Activated B cell treated with CpG ODN at 0.5 μM for 24 hours (primary cell): ENCODE data around the gene SLC18B1. TPM values are rescaled to one million over a fixed set of nuclear protein-coding genes. Genes with fewer than 3 reads are reported as not detected.

Experiments used
- ATAC-seq: fragments of 200-7000 bp; cut with Tn5 transposase; one replicate; pipeline ENCODE4 v1.10.0; 2021; ENCODE audit warnings: low read depth, mild to moderate bottlenecking, moderate library complexity
- CTCF ChIA-PET: fragments of 350-600 bp; sonication (Branson Sonifier 250); formaldehyde crosslinking; loops from one replicate; lab custom pipeline; 2021; ENCODE audit warnings: antibody characterized with exemption; lab: Charles Lee
- POLR2A ChIA-PET: fragments of 350-600 bp; sonication (Branson Sonifier 250); formaldehyde crosslinking; loops from one replicate; lab custom pipeline; 2021; ENCODE audit warnings: antibody characterized with exemption; lab: Charles Lee
- DNase-seq: peaks from one replicate; pipeline ENCODE4 v3.0.0; 2022
- H3K27ac Mint-ChIP-seq: one replicate; pipeline ENCODE4 v1.8.0; 2020; ENCODE audit warnings: mixed read lengths
- H3K27me3 Mint-ChIP-seq: one replicate; pipeline ENCODE4 v1.8.0; 2021; ENCODE audit warnings: mixed read lengths
- H3K36me3 Mint-ChIP-seq: one replicate; pipeline ENCODE4 v1.8.0; 2021; ENCODE audit warnings: low read depth, mixed read lengths
- H3K4me1 Mint-ChIP-seq: one replicate; pipeline ENCODE4 v1.8.0; 2021; ENCODE audit warnings: mixed read lengths
- H3K4me3 Mint-ChIP-seq: one replicate; pipeline ENCODE4 v1.8.0; 2020; ENCODE audit warnings: mild to moderate bottlenecking, mixed read lengths
- H3K9me3 Mint-ChIP-seq: one replicate; pipeline ENCODE4 v1.8.0; 2020; ENCODE audit warnings: mixed read lengths
- CTCF ChIP-seq: fragments of 200-600 bp; IDR thresholded peaks from one replicate; pipeline ENCODE4 v1.8.0; 2022; ENCODE audit warnings: antibody characterized with exemption, mild to moderate bottlenecking
- intact Hi-C: fragments of 100-400 bp; cut with micrococcal nuclease; formaldehyde crosslinking; loops from one replicate; pipeline ENCODE4 v1.15.1; 2024
- total RNA-seq: library from RNA; stranded (reverse); gene quantifications from 2 replicates; pipeline ENCODE4 v1.2.3, GENCODE V29; 2022

Gene SLC18B1
- total RNA-seq, 1 donor from 2014 or later = 8.1 TPM

GRCh38 chr6:132800656-132801055, 2.2 kb upstream of the SLC18B1 start:
- peaks cover 10% of the 10 kb centered on the region for H3K4me1 Mint-ChIP-seq
- ChIA-PET CTCF (interaction anchor here (1.6 to 2.8 kb wide), 3 partner anchors 131 to 521 kb away, joined by 3 to 18 read pairs (median 5); no protein-coding TSS in a partner anchor), POLR2A (interaction anchor here (6.9 kb wide), 1 partner anchor 16 kb away, joined by 180 read pairs; the partner anchor contains the start of gene RPS12)
- peaks cover 8% of the 10 kb centered on the region for H3K36me3 Mint-ChIP-seq
- no peak overlapping the region for H3K4me3 Mint-ChIP-seq
- no peak for TF ChIP-seq CTCF
- intact Hi-C loops = no loop called here
- no peak overlapping the region for H3K27ac Mint-ChIP-seq
- no peaks in the 10 kb centered on the region for H3K27me3 Mint-ChIP-seq
- ATAC-seq (no peak), DNase-seq (no peak)
- H3K9me3 Mint-ChIP-seq = no peaks in the 10 kb centered on the region

DNA sequence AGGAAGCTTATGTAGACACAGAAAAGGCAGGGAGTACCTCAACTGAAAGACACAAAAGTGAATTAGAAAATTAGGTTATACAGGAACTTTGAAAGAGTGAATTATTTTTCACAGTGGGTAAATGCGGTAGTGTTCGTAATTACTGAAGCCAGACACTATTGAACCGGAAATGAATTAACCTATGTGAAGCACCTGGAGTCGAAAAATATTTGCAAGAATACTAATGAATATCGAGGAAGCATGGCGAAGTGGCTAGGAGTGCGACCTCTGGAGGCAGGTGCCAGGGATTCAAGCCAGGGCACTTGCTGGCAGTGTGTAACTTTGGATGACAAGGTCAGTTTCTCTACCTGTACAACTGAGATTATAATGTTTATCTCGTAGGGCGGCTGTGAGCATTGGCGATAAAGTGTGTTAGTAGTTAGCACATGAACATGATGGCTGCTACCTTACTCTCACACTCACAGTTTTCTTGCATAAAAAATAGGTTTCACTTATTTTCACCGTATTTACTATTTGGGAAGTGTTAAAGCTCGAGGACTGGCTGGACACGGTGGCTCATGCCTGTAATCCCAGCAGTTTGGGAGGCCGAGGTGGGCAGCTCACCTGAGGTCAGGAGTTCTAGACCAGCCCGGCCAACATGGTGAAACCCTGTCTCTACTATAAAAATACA, 567 bp upstream of the SLC18B1 start:
- peak; percentile 52 for DNase-seq
- no peaks in the 10 kb centered on the region for H3K27me3 Mint-ChIP-seq
- intact Hi-C loops = loop anchor here (1.0 to 2.0 kb wide), 5 partner anchors 14 to 269 kb away; no protein-coding TSS in a partner anchor
- TF ChIP-seq CTCF = no peak
- peaks cover 14% of the 10 kb centered on the region for H3K4me1 Mint-ChIP-seq
- H3K27ac Mint-ChIP-seq = no peak overlapping the region
- no peak overlapping the region for H3K4me3 Mint-ChIP-seq
- no peaks in the 10 kb centered on the region for H3K9me3 Mint-ChIP-seq
- POLR2A ChIA-PET = interaction anchor here (0.6 to 6.9 kb wide), 16 partner anchors 10 to 1380 kb away, joined by 3 to 180 read pairs (median 4); partner anchors contain the start of genes RPS12 and STX7
- peaks cover 21% of the 10 kb centered on the region for H3K36me3 Mint-ChIP-seq
- ATAC-seq = peak; percentile 76
- CTCF ChIA-PET = interaction anchor here (0.7 to 2.8 kb wide), 13 partner anchors 11 to 519 kb away, joined by 3 to 18 read pairs (median 6); partner anchors contain the start of gene RPS12

DNA sequence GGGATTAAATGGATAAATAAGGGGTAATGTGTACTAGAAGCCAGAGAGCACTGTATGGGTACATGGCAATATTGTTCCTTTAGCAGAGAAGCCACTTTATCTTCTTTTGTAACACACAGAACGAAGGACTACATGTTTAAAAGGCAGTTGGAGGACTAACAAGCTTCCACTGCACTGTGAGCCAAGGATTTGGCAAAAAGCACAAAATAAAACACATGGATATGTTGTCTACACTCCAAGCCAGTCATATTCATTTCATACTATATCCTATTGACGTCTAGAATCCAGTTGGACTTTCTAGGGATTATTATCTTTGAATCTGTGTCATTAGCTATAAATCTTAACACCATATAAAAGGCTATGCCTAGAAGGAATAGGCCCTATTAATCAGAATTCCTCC, 3.0 kb downstream of the SLC18B1 start:
- no peak overlapping the region for H3K4me3 Mint-ChIP-seq
- no peak for TF ChIP-seq CTCF
- ATAC-seq (no peak), DNase-seq (no peak)
- intact Hi-C loops = no loop called here
- peaks cover 47% of the 10 kb centered on the region for H3K36me3 Mint-ChIP-seq
- ChIA-PET CTCF (no interaction called here), POLR2A (interaction anchor here (0.7 to 6.9 kb wide), 2 partner anchors 21 to 369 kb away, joined by 3 to 180 read pairs; partner anchors contain the start of gene RPS12)
- H3K9me3 Mint-ChIP-seq = no peaks in the 10 kb centered on the region
- no peaks in the 10 kb centered on the region for H3K27me3 Mint-ChIP-seq
- H3K27ac Mint-ChIP-seq = no peak overlapping the region
- H3K4me1 Mint-ChIP-seq = peaks cover 14% of the 10 kb centered on the region

DNA sequence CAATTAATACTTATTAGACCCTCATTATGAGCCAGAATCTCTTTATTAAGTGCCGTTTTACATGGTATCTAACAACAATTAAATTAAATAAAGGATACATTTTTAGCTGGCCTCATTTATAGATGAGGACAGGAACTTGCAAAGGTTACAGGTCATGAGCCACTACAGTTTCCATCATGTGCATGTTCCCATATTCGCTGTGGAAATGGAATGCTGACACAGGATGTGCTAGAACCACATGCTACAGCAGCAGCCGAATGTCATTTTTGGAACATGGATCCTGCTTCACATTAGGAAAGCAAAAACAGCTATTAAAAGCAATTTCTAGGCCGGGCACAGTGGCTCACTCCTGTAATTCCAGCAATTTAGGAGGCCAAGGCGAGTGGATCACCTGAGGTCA, 5.9 kb downstream of the SLC18B1 start:
- CTCF ChIA-PET = no interaction called here
- Mint-ChIP-seq H3K4me3 (no peak overlapping the region), H3K36me3 (peaks cover 62% of the 10 kb centered on the region), H3K27me3 (no peaks in the 10 kb centered on the region), H3K27ac (no peak overlapping the region), H3K4me1 (peaks cover 10% of the 10 kb centered on the region), H3K9me3 (no peaks in the 10 kb centered on the region)
- no peak for ATAC-seq
- POLR2A ChIA-PET = interaction anchor here (1.2 kb wide), 1 partner anchor 22 kb away, joined by 5 read pairs; the partner anchor contains the start of gene RPS12
- TF ChIP-seq CTCF = no peak
- no peak for DNase-seq
- intact Hi-C loops = no loop called here

- POLR2A ChIA-PET = interaction anchor here (0.6 to 0.9 kb wide), 2 partner anchors 23 to 24 kb away, joined by 3 to 4 read pairs; partner anchors contain the start of gene RPS12
- H3K36me3 Mint-ChIP-seq = peaks cover 72% of the 10 kb centered on the region
- TF ChIP-seq CTCF = no peak
- no peaks in the 10 kb centered on the region for H3K27me3 Mint-ChIP-seq
- CTCF ChIA-PET = no interaction called here
- no peaks in the 10 kb centered on the region for H3K9me3 Mint-ChIP-seq
- no peak for ATAC-seq
- DNase-seq = no peak
- intact Hi-C loops = no loop called here
- no peak overlapping the region for H3K27ac Mint-ChIP-seq
- H3K4me1 Mint-ChIP-seq = peaks cover 6% of the 10 kb centered on the region
- no peak overlapping the region for H3K4me3 Mint-ChIP-seq
These were observed 8.0 kb downstream of the SLC18B1 start for GRCh38 chr6:132790450-132790849.
